GM18870 (cell line): ENCODE data around the gene CELF1.

ENCODE experiments used
- ATAC-seq: cut with Tn5 transposase; IDR thresholded peaks from one replicate; pipeline ENCODE4 v1.9.1; 2021; ENCODE audit warnings: moderate library complexity; ENCODE audit not compliant: unreplicated experiment

CELF1 gene

DNA sequence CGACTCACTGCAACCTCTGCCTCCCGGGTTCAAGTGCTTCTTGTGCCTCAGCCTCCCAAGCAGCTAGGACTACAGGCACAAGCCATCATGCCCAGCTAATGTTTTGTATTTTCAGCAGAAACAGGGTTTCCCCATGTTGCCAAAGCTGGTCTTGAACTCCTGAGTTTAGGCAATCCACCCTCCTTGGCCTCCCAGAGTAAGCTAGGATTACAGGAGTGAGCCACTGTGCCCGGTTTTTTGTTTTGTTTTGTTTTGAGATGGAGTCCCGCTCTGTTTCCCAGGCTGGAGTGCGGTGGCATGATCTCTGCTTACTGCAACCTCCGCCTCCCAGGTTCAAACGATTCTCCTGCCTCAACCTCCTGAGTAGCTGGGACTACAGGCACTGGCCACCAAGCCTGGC lies 41.0 kb downstream of the CELF1 start:
- ATAC-seq: no peak

DNA sequence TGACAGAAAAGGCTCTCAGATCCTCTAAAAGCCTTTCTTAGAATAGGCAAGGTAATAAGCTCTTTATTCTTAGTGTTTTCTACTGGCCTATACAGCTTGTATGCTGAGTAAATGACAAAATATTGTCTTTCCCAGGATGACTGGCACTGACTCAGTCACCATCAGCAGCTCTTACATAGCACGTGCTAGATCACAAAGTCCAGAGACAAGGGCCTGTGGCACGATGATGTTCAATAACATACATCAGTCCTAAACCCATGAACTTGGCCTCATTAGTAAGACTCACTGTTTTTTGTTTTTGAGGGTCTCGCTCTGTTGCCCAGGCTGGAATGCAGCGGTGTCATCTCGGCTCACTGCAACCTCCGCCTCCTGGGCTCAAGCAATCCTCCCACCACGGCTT lies 42.7 kb downstream of the CELF1 start:
- no peak for ATAC-seq

DNA sequence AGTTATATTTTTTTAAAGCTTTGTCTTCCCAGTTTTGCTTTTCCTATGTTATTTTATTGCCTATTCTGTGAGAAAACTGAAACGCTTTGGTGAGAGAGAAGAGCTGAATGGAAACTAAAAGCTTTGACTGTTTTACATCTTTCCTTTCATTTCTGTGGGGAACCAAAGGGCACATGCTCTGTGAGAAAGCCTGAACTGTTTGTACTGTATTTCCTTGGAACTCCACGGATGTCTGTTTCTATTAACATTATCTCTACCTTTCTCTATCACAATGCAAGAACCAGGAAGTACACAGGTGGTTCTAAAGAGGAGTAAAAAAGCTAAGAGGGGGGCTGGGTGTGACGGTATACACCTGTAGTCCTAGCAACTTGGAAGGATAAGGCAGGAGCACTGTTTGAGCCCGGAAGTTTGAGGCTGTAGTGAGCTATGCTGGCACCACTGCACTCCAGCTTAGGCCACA lies 43.8 kb downstream of the CELF1 start:
- no peak for ATAC-seq

DNA sequence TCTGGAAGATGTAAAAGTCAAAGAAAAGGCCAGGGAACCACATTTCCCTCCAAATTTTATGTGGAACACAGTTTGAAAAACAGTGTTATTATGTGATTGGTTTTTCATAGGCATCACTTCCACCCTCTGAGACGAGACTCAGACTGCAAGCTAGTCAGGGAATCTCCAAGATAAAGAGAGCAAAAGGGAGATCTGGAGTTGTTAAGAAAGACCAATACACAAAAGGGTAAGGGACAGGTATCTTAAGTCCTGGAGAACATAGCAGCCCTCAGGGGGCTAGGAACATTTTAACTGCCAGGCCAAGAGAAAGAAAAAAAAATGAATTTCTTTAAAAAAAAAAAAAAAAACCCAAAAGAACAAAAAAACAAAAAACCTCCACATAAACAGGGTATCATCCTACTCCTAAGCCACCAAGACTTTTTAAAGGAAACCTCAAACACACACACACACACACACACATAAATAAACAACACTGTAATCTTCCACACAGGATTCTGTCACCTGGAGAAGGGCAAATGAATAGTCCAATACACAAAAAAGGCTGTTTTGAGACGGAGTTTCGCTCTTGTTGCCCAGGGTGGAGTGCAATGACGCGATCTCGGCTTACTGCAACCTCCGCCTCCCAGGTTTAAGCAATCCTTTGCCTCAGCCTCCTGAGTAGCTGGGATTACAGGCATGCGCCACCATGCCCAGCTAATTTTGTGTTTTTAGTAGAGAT lies 44.5 kb downstream of the CELF1 start:
- ATAC-seq: no peak

DNA sequence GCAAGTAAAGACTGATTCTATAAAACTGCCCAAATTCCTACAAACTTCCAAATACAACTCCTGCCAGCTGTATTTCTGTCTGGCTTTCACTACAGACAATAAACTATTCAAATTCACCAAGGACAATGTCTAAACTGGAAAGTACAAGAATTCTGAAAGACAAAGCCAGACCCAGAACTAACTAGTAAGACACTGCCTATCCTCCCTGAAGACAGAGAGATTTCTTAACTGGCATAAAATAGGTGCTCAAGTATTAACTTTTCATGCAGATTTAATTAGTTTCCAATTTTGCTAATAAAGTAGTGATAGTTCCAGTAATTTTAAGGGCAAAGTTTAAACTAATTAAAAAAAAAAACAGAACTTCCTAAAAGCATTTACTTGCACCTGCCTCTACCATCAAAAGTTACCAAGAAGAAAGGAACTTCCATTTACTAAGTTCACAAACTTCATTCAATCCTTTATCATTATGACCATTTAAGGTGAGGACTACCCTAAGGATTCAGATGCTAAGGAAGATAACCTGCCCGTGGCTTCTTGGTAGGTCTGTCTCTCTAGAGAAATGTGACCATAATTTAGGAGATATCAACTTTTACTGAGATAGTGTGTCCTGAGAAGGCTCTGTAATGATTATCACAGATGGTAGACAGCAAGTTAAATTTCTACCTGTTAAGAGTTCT lies 45.2 kb downstream of the CELF1 start:
- no peak for ATAC-seq

DNA sequence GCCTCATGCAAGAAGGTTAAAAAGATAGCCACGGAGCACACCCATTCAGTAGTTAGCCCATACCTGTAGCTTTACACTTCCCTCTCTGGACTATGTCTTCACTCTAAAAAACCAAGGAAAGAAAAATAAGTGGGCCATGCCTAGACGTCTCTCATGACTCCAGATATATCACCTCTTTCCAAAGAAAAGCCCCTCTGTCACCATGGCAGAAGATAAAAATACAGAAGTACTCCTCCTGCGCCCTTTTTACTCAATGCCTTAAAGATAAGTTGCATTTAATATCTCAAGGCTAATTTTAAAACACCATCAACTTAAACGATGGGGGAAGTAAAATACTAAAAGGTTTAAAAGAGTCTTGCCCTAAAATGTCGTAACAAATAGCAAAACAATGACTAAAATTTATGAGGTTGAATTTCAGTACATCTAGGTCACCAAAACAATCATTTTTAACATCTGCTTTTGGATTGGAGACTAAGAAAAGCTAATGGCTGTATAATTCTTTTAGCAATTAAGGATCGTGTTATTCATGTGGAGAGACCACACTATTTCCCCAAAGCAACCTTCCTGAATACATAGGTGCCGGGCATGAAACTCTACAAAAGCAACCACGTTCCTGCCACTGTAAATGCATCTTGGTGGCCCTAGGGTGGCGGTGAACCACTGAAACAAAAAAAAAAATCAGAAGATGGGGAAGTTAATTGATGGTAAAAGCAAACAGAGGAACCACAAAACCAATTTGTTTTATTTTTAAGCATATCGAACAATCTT lies 46.0 kb downstream of the CELF1 start:
- no peak for ATAC-seq

DNA sequence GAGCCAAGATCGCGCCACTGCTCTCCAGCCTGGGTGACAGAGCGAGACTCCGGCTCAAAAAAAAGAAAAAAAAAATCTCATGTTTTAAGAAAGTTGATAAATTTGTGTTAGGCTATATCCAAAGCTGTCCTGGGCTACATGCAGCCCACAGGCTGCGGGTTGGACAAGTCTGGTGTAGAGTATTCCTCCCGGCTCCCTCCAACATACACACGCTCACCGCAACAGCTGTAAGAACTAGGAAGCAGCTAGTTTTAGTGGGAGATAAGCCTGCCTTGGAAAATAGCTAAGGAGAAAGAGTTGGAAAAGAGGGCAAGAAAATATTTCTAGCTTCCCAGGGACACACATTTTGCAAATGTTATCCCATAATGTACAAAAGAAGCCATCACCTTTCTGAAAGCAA lies 46.6 kb downstream of the CELF1 start:
- no peak for ATAC-seq

DNA sequence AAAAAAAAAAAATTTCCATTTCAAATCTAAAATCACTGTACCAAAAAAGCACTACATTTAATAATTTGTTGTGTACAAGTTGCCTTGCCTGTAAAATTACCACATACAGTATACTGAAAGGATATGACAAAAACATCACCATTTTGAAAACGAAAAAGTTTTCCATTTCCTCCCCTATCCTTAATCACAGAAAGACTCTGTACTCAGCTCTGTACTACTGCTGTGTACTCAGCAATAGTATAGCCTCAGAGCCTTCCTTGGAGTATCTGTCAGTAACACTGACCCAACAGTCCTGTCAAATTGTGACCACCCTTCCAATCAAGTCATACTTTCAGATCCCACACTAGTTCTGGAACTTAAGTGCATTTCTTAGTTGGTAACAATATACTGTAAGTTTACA lies 48.0 kb downstream of the CELF1 start:
- no peak for ATAC-seq

DNA sequence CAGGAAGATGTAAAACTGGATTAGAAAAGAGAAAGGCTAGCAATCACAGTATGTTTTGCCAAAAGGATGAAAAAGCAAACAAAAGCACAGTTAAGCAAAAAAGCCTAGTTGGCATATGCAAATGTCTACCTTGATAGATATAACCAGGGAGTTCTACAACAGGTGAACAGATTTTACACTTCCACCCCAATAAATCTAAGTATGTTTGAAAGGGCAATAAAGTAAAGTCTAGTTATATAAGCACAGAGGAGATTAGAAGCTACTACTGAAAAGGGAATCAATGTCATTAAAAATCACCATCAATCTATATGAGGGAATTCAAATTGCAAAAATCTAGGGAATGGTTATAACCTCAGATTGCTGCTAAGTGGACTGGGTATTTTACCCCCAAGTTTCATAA lies 49.7 kb downstream of the CELF1 start:
- no peak for ATAC-seq

DNA sequence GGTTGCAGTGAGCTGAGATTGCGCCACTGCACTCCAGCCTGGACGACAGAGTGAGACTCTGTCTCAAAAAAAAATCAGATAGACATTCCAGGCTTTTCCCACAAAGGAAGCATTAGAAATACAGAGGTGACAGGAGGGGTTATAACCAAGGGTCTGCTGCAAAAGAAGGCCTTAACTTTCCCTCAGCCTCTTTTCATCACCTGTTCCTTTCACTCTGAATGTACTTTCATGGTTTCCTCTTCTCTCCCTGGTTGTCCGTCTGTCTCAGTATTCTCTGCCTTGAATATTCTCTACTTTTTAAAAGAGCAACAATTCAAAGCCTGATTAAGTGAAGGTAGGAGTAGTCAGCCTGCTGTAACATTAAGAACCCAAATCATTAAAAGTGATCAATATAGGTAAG lies 50.2 kb downstream of the CELF1 start:
- no peak for ATAC-seq

DNA sequence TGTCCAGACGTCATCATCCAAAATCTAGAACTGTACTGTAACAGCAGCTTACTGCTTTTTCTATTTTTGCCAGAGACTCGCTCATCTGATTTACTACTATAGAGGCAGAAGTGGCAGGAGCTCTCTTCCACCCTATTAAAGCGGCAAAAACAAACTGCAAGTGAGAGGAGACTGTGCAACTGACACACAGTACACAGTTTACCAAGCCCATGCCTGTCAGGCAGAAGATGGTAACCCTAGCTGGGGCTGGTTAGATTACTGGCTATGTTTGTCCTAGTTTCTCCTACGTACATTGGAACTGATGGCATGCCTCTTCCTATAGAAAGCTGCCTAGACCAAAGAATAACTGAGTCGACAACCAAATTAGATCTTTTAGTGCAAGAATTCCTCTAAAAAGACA lies 51.8 kb downstream of the CELF1 start:
- ATAC-seq: no peak

DNA sequence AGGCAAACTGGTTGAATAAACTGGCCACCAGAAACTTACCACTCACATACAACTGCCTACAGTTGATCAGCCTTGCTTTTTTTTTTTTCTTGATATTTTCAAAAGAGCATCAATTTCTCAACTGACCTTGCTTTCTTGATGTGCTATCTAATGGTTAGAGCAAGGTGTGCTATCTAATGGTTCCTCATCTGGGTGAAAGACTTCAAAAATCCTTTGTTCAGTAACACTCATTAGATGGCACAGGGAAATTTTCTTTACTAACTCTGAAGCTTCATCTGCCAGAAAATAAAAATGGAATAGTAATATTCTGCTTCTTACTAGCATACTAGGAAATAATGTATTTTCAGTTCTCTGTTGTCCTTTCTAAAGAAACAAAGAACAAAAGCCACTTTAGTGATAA lies 52.8 kb downstream of the CELF1 start:
- no peak for ATAC-seq

DNA sequence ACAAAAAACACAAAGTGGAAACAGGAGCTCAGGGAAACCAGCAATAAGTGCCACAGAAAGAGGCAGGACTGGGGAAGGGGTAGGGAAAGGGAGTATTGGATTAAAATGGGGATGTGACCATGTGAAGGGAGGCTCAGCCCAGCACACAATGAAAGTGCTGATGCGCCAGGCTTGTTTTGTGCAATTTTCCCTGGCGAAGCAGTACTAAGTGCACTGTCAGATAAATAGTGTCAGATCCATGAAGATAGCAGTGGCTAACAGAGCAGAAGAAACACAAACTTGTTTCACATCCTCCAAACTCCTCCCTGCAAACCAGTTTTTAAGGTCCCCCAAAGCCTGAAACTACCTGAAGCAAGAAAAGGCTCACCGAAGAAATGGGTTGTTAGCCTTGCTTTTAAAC lies 53.3 kb downstream of the CELF1 start:
- no peak for ATAC-seq

DNA sequence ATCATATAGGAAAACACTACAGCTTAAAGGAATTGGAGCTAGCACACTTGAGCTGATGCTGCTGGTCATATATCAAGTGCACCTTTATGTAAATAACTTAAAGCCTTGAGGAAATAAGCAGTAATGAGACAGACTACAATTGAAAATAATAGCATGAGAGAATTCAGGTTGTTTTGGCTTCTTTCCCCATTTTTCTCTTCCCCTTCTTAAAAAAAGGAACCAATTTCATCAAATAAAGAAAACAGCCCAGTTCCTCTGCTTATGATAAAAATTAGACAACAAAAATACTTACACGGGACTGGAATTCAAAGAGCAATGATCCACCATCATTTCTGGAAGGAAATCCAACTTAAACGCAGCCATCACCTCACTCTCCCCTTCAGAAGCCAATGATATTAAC lies 53.8 kb downstream of the CELF1 start:
- no peak for ATAC-seq

DNA sequence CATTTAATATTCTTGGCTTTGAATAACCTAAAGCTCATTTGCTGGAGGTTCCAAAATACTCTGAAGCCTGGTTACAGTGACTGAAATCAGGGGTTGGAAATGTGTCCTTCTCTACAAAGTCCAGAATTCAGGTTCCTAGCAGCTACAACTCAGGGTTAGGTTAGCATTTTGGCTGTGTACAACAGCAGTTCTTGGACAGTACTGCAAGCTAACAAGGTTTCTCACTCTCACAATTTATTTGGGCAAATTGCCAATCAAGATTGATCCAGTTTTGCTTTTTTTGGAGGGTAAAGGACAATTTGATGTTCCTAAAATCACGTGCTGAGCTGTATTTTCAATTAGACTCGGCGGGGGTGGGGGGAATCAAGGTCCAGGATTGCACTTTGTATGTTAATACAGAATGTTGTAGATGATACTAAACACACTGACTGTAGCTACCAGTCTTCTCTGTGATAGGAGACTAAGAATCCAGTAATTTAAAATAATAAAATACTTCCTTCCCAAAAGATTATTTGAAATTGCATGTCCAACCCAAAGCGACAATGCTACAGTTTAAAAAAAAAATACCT lies 54.3 kb downstream of the CELF1 start:
- no peak for ATAC-seq

DNA sequence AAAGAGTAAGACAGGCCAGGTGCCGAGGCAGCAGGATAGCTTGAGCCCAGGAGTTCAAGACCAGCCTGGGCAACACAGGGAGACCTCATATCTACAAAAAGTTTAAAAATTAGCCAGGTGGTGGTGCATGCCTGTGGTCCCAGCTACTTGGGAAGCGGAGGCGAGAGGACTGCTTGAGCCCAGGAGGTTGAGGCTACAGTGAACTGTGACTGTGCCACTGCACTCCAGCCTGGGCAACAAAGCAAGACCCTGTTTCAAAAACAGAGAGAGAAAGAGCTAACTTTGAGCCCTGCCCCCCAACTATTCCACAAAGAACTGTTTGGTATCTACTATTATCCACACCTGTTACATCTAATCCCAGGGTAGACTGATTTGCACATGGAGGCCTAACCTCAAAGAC lies 54.8 kb downstream of the CELF1 start:
- ATAC-seq: no peak

DNA sequence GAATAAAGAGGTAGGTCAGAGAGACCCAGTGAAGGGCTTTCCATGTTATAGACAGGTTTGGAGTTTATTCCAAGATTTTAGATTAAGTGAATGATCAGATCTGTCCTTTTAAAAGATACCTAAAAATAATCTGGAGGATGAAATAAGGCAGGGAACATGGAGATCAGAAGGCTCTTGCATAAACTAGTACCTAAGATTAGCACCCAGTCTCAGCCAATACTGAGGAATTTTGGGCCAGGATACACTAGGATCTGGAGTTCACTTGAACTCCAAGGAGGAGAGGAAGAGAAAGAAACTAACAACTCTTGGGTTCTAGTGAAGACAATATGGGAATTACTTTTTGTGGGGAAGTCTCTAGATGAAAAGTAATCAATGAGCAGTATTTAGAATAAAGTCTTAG lies 56.1 kb downstream of the CELF1 start:
- ATAC-seq: no peak

DNA sequence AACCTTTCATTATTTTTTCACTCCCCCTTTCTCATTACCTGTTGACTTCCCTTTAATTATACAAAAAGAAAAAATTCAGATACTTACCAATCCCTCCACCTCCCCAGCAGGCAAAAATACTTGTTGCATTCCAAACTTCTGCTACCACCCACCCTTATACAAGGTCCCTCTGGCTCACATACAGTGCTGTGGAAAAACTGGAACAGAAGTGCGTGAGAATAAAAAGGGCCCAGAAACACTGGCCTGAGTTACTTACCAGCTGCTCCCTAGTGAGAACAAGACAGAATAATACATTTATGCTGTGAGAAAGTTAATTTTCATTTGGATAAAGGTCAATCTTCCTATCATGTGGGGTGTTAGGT lies 57.1 kb downstream of the CELF1 start:
- no peak for ATAC-seq

DNA sequence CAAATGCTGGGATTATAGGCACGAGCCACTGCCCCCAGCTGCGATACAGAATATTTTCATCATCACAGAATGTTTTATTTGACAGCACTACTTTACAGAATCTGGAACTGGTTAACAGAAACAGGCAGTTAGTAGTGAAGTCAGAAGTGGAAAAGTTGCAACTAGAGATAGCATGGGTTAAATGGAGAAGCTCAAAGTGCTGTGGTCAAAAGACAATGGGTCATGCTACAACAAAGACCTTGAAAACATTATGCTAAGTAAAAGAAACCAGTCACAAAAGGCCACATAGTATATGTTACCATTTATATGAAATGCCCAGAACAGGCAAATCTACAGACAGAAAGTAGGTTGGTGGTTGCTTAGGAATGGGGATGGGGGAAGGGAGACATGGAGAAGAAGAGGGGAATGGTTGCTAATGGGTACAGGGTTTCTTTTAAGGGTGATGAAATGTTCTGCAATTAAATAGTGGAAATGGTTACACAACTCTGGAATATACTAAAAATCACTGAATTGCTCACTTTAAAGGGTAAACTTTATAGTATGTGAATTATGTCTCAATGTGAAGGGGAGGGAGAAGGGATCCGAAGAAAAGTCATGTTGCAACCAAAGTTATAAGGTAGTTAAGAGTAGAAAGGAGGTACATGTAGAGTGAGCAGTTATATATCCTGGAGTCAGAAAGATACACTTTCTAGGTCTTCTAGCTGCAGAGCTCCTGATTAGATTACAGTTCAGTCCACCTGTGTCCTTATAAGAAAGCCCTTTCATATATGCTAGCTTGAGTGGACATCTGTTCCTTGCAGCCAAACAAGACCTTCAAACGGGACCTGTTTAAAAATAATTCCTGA lies 57.7 kb downstream of the CELF1 start:
- no peak for ATAC-seq

DNA sequence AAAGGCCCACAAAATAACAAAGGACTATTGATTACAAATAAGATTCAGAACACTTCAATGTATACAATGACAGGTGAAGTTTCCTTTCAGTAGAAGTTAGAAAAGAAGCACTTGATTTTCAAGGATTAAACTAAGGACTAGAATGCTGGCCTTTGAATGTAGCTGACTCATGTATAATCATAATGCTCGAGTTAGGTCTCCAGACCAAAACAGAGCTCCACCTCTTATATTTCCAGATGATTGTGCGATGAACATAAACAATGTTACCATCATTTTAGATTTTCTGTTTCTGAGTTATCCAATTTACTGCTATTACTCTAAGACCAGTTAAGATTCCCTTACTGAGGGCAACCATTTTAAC lies 63.6 kb downstream of the CELF1 start:
- ATAC-seq: no peak
